H1 (cell line): ENCODE measurements around the gene KLHL10. TPM values are rescaled to one million over a fixed set of nuclear protein-coding genes. Genes with fewer than 3 reads are reported as not detected.

Experiments
- CBX8 ChIP-seq: fragments of 300-800, 300-1000 bp; sonication (generic); IDR thresholded peaks from 2 replicates; pipeline ENCODE4 v1.7.1; 2016; ENCODE audit warnings: low read depth, low read length, borderline replicate concordance
- GTF2F1 ChIP-seq: IDR thresholded peaks from 2 replicates; pipeline ENCODE4 v1.6.1; 2012; ENCODE audit warnings: low read depth, low read length, improper control_type of control experiment, borderline replicate concordance
- KDM4A ChIP-seq: IDR thresholded peaks from one replicate; pipeline ENCODE4 v1.7.1; 2012; ENCODE audit warnings: low read depth, mild to moderate bottlenecking, moderate library complexity, low read length, inconsistent platforms; ENCODE audit not compliant: severe bottlenecking
- KDM5A ChIP-seq: fragments of 200-600 bp; IDR thresholded peaks from 2 replicates; pipeline ENCODE4 v1.7.1; 2012; ENCODE audit warnings: mild to moderate bottlenecking, low read length, inconsistent platforms, mixed read lengths
- MAFK ChIP-seq: IDR thresholded peaks from 2 replicates; pipeline ENCODE4 v1.6.1; 2012; ENCODE audit warnings: low read depth, mild to moderate bottlenecking, improper control_type of control experiment, low read length
- NANOG ChIP-seq: IDR thresholded peaks from 2 replicates; pipeline ENCODE4 v1.6.1; 2011; ENCODE audit warnings: low read length, low read depth, mild to moderate bottlenecking, inconsistent platforms; ENCODE audit not compliant: insufficient read depth, poor library complexity, severe bottlenecking
- TAF7 ChIP-seq: optimal IDR thresholded peaks from 2 replicates; pipeline ENCODE3; 2011; ENCODE audit warnings: low read depth, mild to moderate bottlenecking, inconsistent platforms, low read length, moderate library complexity, borderline replicate concordance
- polyA plus RNA-seq, 7 experiments: library from polyadenylated mRNA; depleted of rRNA in 3 of 7; stranded (reverse) in 5 of 7; unstranded in 2 of 7; fragments of >200 nt in 5 of 7; fragments of 200-250 nt in 2 of 7; gene quantifications; 1 replicate in 5 of 7; 2 replicates in 1 of 7; 4 replicates in 1 of 7; pipeline versions ENCODE4 v1.2.1 to v1.2.3, GENCODE V29; 2011 to 2013; ENCODE audit warnings: missing spikeins in 2 of 7, mixed read lengths in 2 of 7
- total RNA-seq: library from RNA; stranded (reverse); fragmentation: NEBNext Ultra II Directional; extraction: Animal tissue kit (Norgen Biotek cat#: 25700); gene quantifications from 2 replicates; pipeline ENCODE4 v1.2.1, GENCODE V29; 2021

Gene KLHL10
- total and polyA plus RNA-seq, 2 of the 8 experiments (the other 6 are each of a cell fraction or from before 2014, with no cell fraction given): 0.19 to 0.26 TPM

DNA sequence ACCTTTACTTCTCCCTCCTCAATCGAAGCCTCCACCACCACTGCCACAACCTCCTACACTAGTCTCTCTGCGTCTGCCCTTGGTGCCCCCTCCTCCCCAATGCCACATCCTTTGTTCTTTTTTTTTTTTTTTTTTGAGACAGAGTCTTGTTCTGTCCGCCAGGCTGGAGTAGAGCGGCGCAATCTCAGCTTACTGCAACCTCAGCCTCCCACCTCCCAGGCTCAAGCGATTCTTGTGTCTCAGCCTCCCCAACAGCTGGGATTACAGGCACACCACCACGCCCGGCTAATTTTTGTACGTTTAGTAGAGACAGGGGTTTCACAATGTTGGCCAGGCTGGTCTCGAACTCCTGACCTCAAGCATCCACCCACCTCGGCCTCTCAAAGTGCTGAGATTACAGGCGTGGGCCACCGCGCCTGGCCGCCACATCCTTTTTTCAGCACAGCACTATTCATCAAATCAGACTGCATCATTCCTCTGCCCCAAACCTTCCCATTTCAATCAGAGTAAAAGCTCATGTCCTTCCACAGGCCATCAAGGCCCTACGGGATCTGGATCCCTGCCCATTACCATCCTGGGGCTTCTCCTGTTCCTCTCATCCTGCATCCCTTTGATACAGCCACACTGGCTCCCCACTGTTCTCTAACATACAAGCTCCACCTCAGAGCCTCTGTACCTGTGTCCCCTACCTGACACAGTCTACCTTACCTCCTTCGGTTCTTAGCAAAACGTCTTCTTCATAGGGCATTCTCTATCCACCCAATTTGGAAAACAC is 25.6 kb downstream of the KLHL10 start (continued):
- TF ChIP-seq GTF2F1 (no peak), MAFK (no peak), KDM4A (no peak), TAF7 (no peak), NANOG (no peak), KDM5A (no peak), CBX8 (no peak)
